Liver (tissue), 9 donors: ENCODE data around the gene PNCK. TPM values are rescaled to one million over a fixed set of nuclear protein-coding genes. Genes with fewer than 3 reads are reported as not detected.

Source experiments
- DNase-seq: peaks from one replicate; pipeline ENCODE4 v3.0.0-alpha.2; 2017; ENCODE audit warnings: low spot score
- H3K27ac ChIP-seq, 2 donors: one replicate each; pipeline ENCODE4 v1.7.0; 2013; ENCODE audit warnings: inconsistent platforms in 2 of 2, low read length in 2 of 2, control low read depth in 1 of 2, low read depth in 1 of 2, mild to moderate bottlenecking in 1 of 2
- H3K27me3 ChIP-seq, 4 donors: one replicate each; pipeline versions ENCODE4 v1.6.1 to v1.7.0; 2013; ENCODE audit warnings: low read length in 3 of 4, inconsistent platforms in 1 of 4, mild to moderate bottlenecking in 1 of 4, moderate library complexity in 1 of 4; ENCODE audit not compliant: control insufficient read depth in 4 of 4, insufficient read depth in 4 of 4
- H3K36me3 ChIP-seq, 4 donors: one replicate each; pipeline versions ENCODE4 v1.6.1 to v1.7.0; 2013; ENCODE audit warnings: low read length in 3 of 4, mild to moderate bottlenecking in 3 of 4, low read depth in 1 of 4, moderate library complexity in 1 of 4; ENCODE audit not compliant: control insufficient read depth in 4 of 4, insufficient read depth in 3 of 4
- H3K4me1 ChIP-seq, 4 donors: one replicate each; pipeline versions ENCODE4 v1.6.1 to v1.7.0; 2013; ENCODE audit warnings: low read length in 3 of 4, mild to moderate bottlenecking in 3 of 4, moderate library complexity in 1 of 4; ENCODE audit not compliant: control insufficient read depth in 4 of 4, insufficient read depth in 4 of 4
- H3K4me3 ChIP-seq, 3 donors: one replicate each; pipeline versions ENCODE4 v1.6.1 to v1.7.0; 2013; ENCODE audit warnings: low read length in 3 of 3, control low read depth in 1 of 3, low read depth in 1 of 3, mild to moderate bottlenecking in 1 of 3
- H3K9ac ChIP-seq, 2 donors: one replicate each; pipeline ENCODE4 v1.7.0; 2013; ENCODE audit warnings: low read length in 2 of 2, mild to moderate bottlenecking in 2 of 2, moderate library complexity in 2 of 2, control low read depth in 1 of 2, low read depth in 1 of 2
- H3K9me3 ChIP-seq, 4 donors: one replicate each; pipeline versions ENCODE4 v1.6.1 to v1.7.0; 2013; ENCODE audit warnings: low read length in 3 of 4; ENCODE audit not compliant: control insufficient read depth in 4 of 4
- CTCF ChIP-seq: fragments of 150-350 bp; IDR thresholded peaks from 2 replicates; pipeline ENCODE4 v1.5.1; 2017; ENCODE audit warnings: improper control_type of control experiment, low read depth, low read length; ENCODE audit not compliant: missing input control
- EGR1 ChIP-seq, 2 donors: IDR thresholded peaks; 2 replicates each; pipeline ENCODE4 v1.6.1; 2016 to 2018; ENCODE audit warnings: antibody characterized with exemption in 2 of 2, low read depth in 2 of 2
- FOXA1 ChIP-seq: IDR thresholded peaks from 2 replicates; pipeline ENCODE4 v1.6.1; 2016; ENCODE audit warnings: antibody characterized with exemption
- FOXA2 ChIP-seq: IDR thresholded peaks from 2 replicates; pipeline ENCODE4 v1.6.1; 2016; ENCODE audit warnings: antibody characterized with exemption
- GABPA ChIP-seq, 2 donors: IDR thresholded peaks in 1 of 2; conservative IDR thresholded peaks in 1 of 2; 2 replicates each; pipeline ENCODE4 v1.6.1; 2016; ENCODE audit warnings: antibody characterized with exemption in 2 of 2, mild to moderate bottlenecking in 1 of 2, moderate library complexity in 1 of 2
- HNF4A ChIP-seq, 2 donors: conservative IDR thresholded peaks; 2 replicates each; pipeline ENCODE4 v1.6.1; 2016; ENCODE audit warnings: antibody characterized with exemption in 2 of 2, mild to moderate bottlenecking in 2 of 2
- HNF4G ChIP-seq: IDR thresholded peaks from 2 replicates; pipeline ENCODE4 v1.6.1; 2016; ENCODE audit warnings: antibody characterized with exemption
- JUND ChIP-seq, 2 donors: IDR thresholded peaks; 2 replicates each; pipeline ENCODE4 v1.6.1; 2016; ENCODE audit warnings: antibody characterized with exemption in 2 of 2
- MAX ChIP-seq: IDR thresholded peaks from 2 replicates; pipeline ENCODE4 v1.6.1; 2016; ENCODE audit warnings: antibody characterized with exemption
- NR2F2 ChIP-seq: IDR thresholded peaks from 2 replicates; pipeline ENCODE4 v1.6.1; 2016; ENCODE audit warnings: antibody characterized with exemption
- RAD21 ChIP-seq, 2 donors: IDR thresholded peaks; 2 replicates each; pipeline ENCODE4 v1.6.1; 2016; ENCODE audit warnings: antibody characterized with exemption in 2 of 2, mild to moderate bottlenecking in 2 of 2
- REST ChIP-seq: IDR thresholded peaks from 2 replicates; pipeline ENCODE4 v1.6.1; 2016; ENCODE audit warnings: antibody characterized with exemption, mild to moderate bottlenecking
- RXRA ChIP-seq, 2 donors: IDR thresholded peaks; 2 replicates each; pipeline ENCODE4 v1.6.1; 2017 to 2018; ENCODE audit warnings: antibody characterized with exemption in 2 of 2, mild to moderate bottlenecking in 1 of 2
- SP1 ChIP-seq: IDR thresholded peaks from 2 replicates; pipeline ENCODE4 v1.6.1; 2018; ENCODE audit warnings: antibody characterized with exemption, mild to moderate bottlenecking
- TAF1 ChIP-seq: conservative IDR thresholded peaks from 2 replicates; pipeline ENCODE4 v1.6.1; 2016; ENCODE audit warnings: antibody characterized with exemption, mild to moderate bottlenecking
- YY1 ChIP-seq: IDR thresholded peaks from 2 replicates; pipeline ENCODE4 v1.6.1; 2016; ENCODE audit warnings: antibody characterized with exemption, mild to moderate bottlenecking
- ZBTB33 ChIP-seq: IDR thresholded peaks from 2 replicates; pipeline ENCODE4 v1.6.1; 2016; ENCODE audit warnings: antibody characterized with exemption
- WGBS: extraction: QIAGEN DNeasy Blood & Tissue Kit; methylation state at CpG from one replicate; pipeline ENCODE4 v1.1.7; 2013; 5-methylcytosine and 5-hydroxymethylcytosine counted together
- polyA plus RNA-seq, 2 donors: library from polyadenylated mRNA; stranded (reverse) in 1 of 2; unstranded in 1 of 2; fragments of 200-250 nt in 1 of 2; fragments of >200 nt in 1 of 2; fragmentation: Nextera tagmentation in 1 of 2; extraction: Ambion mirVana in 1 of 2; gene quantifications; one replicate each; pipeline versions ENCODE4 v1.2.1 to v1.2.3, GENCODE V29; 2013 to 2015
- total RNA-seq, 2 donors: library from RNA; depleted of rRNA; stranded (reverse); fragments of >200 nt; gene quantifications; one replicate each; pipeline ENCODE4 v1.2.3, GENCODE V29; 2014
- donor health status: healthy.
- donor health status: healthy.
- donor health status: healthy.
- donor health status: healthy.
- donor health status: healthy.

PNCK gene
- total and polyA plus RNA-seq, 4 donors: 0.02 to 0.17 TPM; not detected in 2

GRCh38 chrX:153717445-153717844 lies 43.8 kb upstream of the PNCK start (continued):
- TF ChIP-seq REST: no peak
- TF ChIP-seq NR2F2: no peak

GRCh38 chrX:153714256-153714655 lies 40.6 kb upstream of the PNCK start:
- Histone ChIP-seq H3K4me3 (no peak overlapping the region), H3K36me3 (peaks cover 7 to 43% (median 20%) of the 10 kb centered on the region in 4 donors), H3K9ac (no peak overlapping the region), H3K27ac (no peak overlapping the region), H3K4me1 (no peaks in the 10 kb centered on the region), H3K27me3 (no peaks in the 10 kb centered on the region), H3K9me3 (no peaks in the 10 kb centered on the region)
- WGBS: 88% methylated on average over 3 of the region's 3 CpGs
- TF ChIP-seq EGR1 (IDR thresholded peaks at IDR 0.05; ENCODE audit: low read depth in 2 of 2) (no peak), TAF1 (no peak), FOXA1 (no peak), RXRA (IDR thresholded peaks at IDR 0.05) (no peak), SP1 (no peak), NR2F2 (no peak), GABPA (IDR thresholded peaks at IDR 0.05 in 1 of 2, conservative IDR thresholded peaks at IDR 0.05 in 1 of 2) (no peak), HNF4G (no peak), FOXA2 (no peak), YY1 (no peak)
- DNase-seq: no peak

GRCh38 chrX:153709726-153710674 lies 36.4 kb upstream of the PNCK start:
- H3K4me3 ChIP-seq: no peak overlapping the region
- H3K9ac ChIP-seq: no peak overlapping the region
- no peaks in the 10 kb centered on the region for H3K4me1 ChIP-seq
- DNase-seq: no peak
- H3K9me3 ChIP-seq: no peaks in the 10 kb centered on the region
- WGBS: 94% methylated on average over 27 of the region's 27 CpGs
- no peak overlapping the region for H3K27ac ChIP-seq
- peaks cover 8 to 29% (median 13%) of the 10 kb centered on the region in 4 donors for H3K36me3 ChIP-seq
- no peaks in the 10 kb centered on the region for H3K27me3 ChIP-seq
- TF ChIP-seq HNF4A (conservative IDR thresholded peaks at IDR 0.05): no peak
- TF ChIP-seq HNF4G: no peak
- no peak for TF ChIP-seq RXRA (IDR thresholded peaks at IDR 0.05)
- TF ChIP-seq GABPA (IDR thresholded peaks at IDR 0.05 in 1 of 2, conservative IDR thresholded peaks at IDR 0.05 in 1 of 2): no peak
- no peak for TF ChIP-seq ZBTB33
- TF ChIP-seq TAF1: no peak
- no peak for TF ChIP-seq REST
- no peak for TF ChIP-seq NR2F2
- TF ChIP-seq FOXA1: no peak
- no peak for TF ChIP-seq JUND (IDR thresholded peaks at IDR 0.05)
- no peak for TF ChIP-seq RAD21 (IDR thresholded peaks at IDR 0.05)
- no peak for TF ChIP-seq EGR1 (IDR thresholded peaks at IDR 0.05; ENCODE audit: low read depth in 2 of 2)
- TF ChIP-seq SP1: no peak
- no peak for TF ChIP-seq YY1
- TF ChIP-seq FOXA2: no peak
- TF ChIP-seq CTCF: no peak
- no peak for TF ChIP-seq MAX
